CD4-positive, alpha-beta T cell (primary cell): Measurements from ENCODE around the gene SMYD3. TPM values are rescaled to one million over a fixed set of nuclear protein-coding genes. Genes with fewer than 3 reads are reported as not detected.

Experiments used
- ATAC-seq: fragments of 200-7000 bp; cut with Tn5 transposase; one replicate; pipeline ENCODE4 v1.10.0; 2022; ENCODE audit warnings: mild to moderate bottlenecking; ENCODE audit not compliant: poor library complexity
- CTCF ChIA-PET: fragments of 350-600 bp; sonication (Branson Sonifier 250); formaldehyde crosslinking; loops from one replicate; lab custom pipeline; 2021; ENCODE audit warnings: antibody characterized with exemption, inconsistent platforms; lab: Charles Lee
- POLR2A ChIA-PET: fragments of 350-600 bp; sonication (Branson Sonifier 250); formaldehyde crosslinking; loops from one replicate; lab custom pipeline; 2021; ENCODE audit warnings: antibody characterized with exemption, inconsistent platforms; lab: Charles Lee
- DNase-seq, 14 experiments: peaks; one replicate each; pipeline ENCODE4 v3.0.0-alpha.2; 2013 to 2020; ENCODE audit warnings: mixed read lengths in 2 of 14
- H3K27ac ChIP-seq, 2 donors: one replicate each; pipeline versions ENCODE4 v1.5.1 to v1.7.0; 2013; ENCODE audit warnings: low read length in 2 of 2, low read depth in 1 of 2, mild to moderate bottlenecking in 1 of 2
- H3K27me3 ChIP-seq, 2 experiments: 1 replicate in 1 of 2; 2 replicates in 1 of 2; pipeline versions ENCODE4 v1.6.1 to v1.7.0; 2013; ENCODE audit warnings: low read length in 2 of 2, control low read depth in 1 of 2, mild to moderate bottlenecking in 1 of 2, moderate library complexity in 1 of 2; ENCODE audit not compliant: insufficient read depth in 2 of 2, control insufficient read depth in 1 of 2
- H3K36me3 ChIP-seq: one replicate; pipeline ENCODE4 v1.6.1; 2013; ENCODE audit warnings: low read length, control low read depth; ENCODE audit not compliant: insufficient read depth
- H3K4me1 ChIP-seq: one replicate; pipeline ENCODE4 v1.6.1; 2013; ENCODE audit warnings: low read length, control low read depth; ENCODE audit not compliant: insufficient read depth
- H3K4me3 ChIP-seq: one replicate; pipeline ENCODE4 v1.5.1; 2013; ENCODE audit warnings: mild to moderate bottlenecking, low read length, moderate library complexity
- H3K9me3 ChIP-seq, 2 experiments: 1 replicate in 1 of 2; 2 replicates in 1 of 2; pipeline versions ENCODE4 v1.6.1 to v1.7.0; 2013; ENCODE audit warnings: low read length in 2 of 2, mild to moderate bottlenecking in 2 of 2, control low read depth in 1 of 2, moderate library complexity in 1 of 2; ENCODE audit not compliant: control insufficient read depth in 1 of 2, insufficient read depth in 1 of 2
- H3K27ac Mint-ChIP-seq: one replicate; pipeline ENCODE4 v1.8.0; 2020; ENCODE audit warnings: mixed read lengths
- H3K27me3 Mint-ChIP-seq: one replicate; pipeline ENCODE4 v1.8.0; 2021; ENCODE audit warnings: mixed read lengths
- H3K36me3 Mint-ChIP-seq: one replicate; pipeline ENCODE4 v1.8.0; 2021; ENCODE audit warnings: low read depth, mixed read lengths
- H3K4me1 Mint-ChIP-seq: one replicate; pipeline ENCODE4 v1.8.0; 2021; ENCODE audit warnings: low read depth, mixed read lengths
- H3K4me3 Mint-ChIP-seq: one replicate; pipeline ENCODE4 v1.8.0; 2020; ENCODE audit warnings: mild to moderate bottlenecking, mixed read lengths
- H3K9me3 Mint-ChIP-seq: one replicate; pipeline ENCODE4 v1.8.0; 2020; ENCODE audit warnings: mixed read lengths
- intact Hi-C, 2 experiments: fragments of 100-400 bp; cut with DNase I in 1 of 2; cut with micrococcal nuclease in 1 of 2; formaldehyde crosslinking; loops; one replicate each; pipeline versions ENCODE4 v1.15.1 to v1.9.0; 2023 to 2025; cut with DNase I, micrococcal nuclease
- total RNA-seq, 174 experiments: library from RNA in 2 of 174; stranded (reverse) in 2 of 174; gene quantifications; one replicate each; pipeline ENCODE4 v1.2.3 and lab custom pipeline; 2021 to 2026
- TF ChIP-seq, protein P1 (sequence below): fragments of 200-600 bp; IDR thresholded peaks from one replicate; pipeline ENCODE4 v1.8.0; 2022; ENCODE audit warnings: antibody characterized with exemption, mild to moderate bottlenecking

SMYD3 gene
- total RNA-seq, 2 experiments from 2014 or later, result 18.8 to 19.6 TPM

DNA sequence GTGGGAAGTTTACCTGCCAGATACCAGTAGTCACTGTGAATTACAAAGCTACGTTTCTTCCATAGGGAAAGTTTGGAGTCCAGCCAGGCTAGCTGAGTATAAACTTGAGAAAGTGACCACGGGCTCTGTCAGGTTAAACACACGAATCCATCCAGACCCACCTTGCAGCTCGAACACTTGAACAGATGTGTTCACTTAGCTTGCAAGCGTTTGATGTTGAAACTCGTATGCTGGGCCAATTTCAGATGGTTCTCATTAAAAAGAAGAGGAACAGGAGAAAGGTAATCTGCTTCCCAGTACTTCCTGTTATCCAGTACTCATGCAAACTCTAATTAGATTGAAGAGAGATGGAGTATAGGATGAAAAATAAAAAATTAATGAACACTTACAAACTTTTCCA, 636.4 kb downstream of the SMYD3 start:
- DNase-seq, result no peak
- Histone ChIP-seq H3K27me3 (no peaks in the 10 kb centered on the region), H3K9me3 (no peaks in the 10 kb centered on the region), H3K4me1 (no peaks in the 10 kb centered on the region), H3K36me3 (no peaks in the 10 kb centered on the region), H3K27ac (no peak overlapping the region), H3K4me3 (no peak overlapping the region)
- ChIA-PET POLR2A (no interaction called here), CTCF (no interaction called here)
- H3K4me3 Mint-ChIP-seq, result no peak overlapping the region
- no peaks in the 10 kb centered on the region for H3K4me1 Mint-ChIP-seq
- no peaks in the 10 kb centered on the region for H3K36me3 Mint-ChIP-seq
- no peak overlapping the region for H3K27ac Mint-ChIP-seq
- intact Hi-C loops, result no loop called here
- ATAC-seq, result no peak
- TF ChIP-seq, protein P1, sequence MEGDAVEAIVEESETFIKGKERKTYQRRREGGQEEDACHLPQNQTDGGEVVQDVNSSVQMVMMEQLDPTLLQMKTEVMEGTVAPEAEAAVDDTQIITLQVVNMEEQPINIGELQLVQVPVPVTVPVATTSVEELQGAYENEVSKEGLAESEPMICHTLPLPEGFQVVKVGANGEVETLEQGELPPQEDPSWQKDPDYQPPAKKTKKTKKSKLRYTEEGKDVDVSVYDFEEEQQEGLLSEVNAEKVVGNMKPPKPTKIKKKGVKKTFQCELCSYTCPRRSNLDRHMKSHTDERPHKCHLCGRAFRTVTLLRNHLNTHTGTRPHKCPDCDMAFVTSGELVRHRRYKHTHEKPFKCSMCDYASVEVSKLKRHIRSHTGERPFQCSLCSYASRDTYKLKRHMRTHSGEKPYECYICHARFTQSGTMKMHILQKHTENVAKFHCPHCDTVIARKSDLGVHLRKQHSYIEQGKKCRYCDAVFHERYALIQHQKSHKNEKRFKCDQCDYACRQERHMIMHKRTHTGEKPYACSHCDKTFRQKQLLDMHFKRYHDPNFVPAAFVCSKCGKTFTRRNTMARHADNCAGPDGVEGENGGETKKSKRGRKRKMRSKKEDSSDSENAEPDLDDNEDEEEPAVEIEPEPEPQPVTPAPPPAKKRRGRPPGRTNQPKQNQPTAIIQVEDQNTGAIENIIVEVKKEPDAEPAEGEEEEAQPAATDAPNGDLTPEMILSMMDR, result no peak
- no peaks in the 10 kb centered on the region for H3K9me3 Mint-ChIP-seq
- H3K27me3 Mint-ChIP-seq, result no peaks in the 10 kb centered on the region

DNA sequence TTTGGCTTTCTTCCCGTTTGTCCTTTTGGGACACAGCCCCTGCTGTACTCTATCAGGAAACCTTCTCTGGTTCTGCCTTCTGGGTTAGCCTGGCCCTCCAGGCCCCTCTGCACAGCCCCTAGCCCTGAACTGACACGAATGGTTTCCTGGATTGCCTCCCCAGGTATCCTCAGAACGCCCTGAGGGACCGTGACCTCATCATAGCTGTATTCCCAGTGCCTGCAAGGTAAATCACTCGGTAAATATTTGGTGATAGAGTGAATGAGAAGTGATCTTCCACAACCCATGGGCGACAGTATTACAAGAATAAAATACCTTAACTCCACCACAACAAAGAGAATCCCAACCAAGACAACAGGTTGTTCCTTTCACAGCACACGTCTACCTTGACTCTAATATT, 637.2 kb downstream of the SMYD3 start:
- POLR2A ChIA-PET, result no interaction called here
- no peak overlapping the region for H3K27ac Mint-ChIP-seq

DNA sequence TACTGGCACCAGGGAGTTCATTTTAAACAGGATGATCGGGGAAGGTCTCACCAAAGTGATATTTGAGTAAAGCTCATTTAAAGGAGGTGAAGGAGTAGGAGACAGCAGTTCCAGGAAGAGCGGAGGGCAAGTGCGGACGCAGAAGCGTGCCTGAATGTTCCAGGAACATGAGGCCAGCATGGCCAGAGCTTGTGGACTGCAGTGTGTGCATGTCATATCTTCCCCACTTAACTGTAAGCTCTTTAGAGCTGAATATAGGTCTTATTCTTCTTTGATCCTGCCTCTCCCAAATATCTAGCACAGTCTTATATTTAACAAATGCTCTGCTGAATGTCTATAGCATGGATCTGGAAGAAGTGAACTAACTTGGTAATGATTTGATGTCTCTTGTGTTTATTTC, 639.3 kb downstream of the SMYD3 start:
- Histone ChIP-seq H3K4me3 (no peak overlapping the region), H3K27ac (no peak overlapping the region), H3K36me3 (peaks cover 3% of the 10 kb centered on the region), H3K4me1 (no peaks in the 10 kb centered on the region), H3K9me3 (no peaks in the 10 kb centered on the region), H3K27me3 (no peaks in the 10 kb centered on the region)
- intact Hi-C loops, result no loop called here
- no peak for DNase-seq
- CTCF ChIA-PET, result no interaction called here
- Mint-ChIP-seq H3K4me1 (no peaks in the 10 kb centered on the region), H3K9me3 (no peaks in the 10 kb centered on the region), H3K4me3 (no peak overlapping the region), H3K27ac (no peak overlapping the region), H3K36me3 (peaks cover 22% of the 10 kb centered on the region), H3K27me3 (no peaks in the 10 kb centered on the region)
- ATAC-seq, result no peak
- POLR2A ChIA-PET, result no interaction called here
- TF ChIP-seq, protein P1, result no peak

More for the DNA sequence above, 637.2 kb downstream of the SMYD3 start:
- H3K9me3 ChIP-seq, result no peaks in the 10 kb centered on the region
- no peak overlapping the region for H3K27ac ChIP-seq
- Mint-ChIP-seq H3K9me3 (no peaks in the 10 kb centered on the region), H3K36me3 (peaks cover 3% of the 10 kb centered on the region), H3K4me3 (no peak overlapping the region), H3K4me1 (no peaks in the 10 kb centered on the region), H3K27me3 (no peaks in the 10 kb centered on the region)
- ATAC-seq (no peak), DNase-seq (no peak)
- no peaks in the 10 kb centered on the region for H3K27me3 ChIP-seq
- H3K4me1 ChIP-seq, result no peaks in the 10 kb centered on the region
- intact Hi-C loops, result no loop called here
- H3K36me3 ChIP-seq, result no peaks in the 10 kb centered on the region
- CTCF ChIA-PET, result no interaction called here
- H3K4me3 ChIP-seq, result no peak overlapping the region
- TF ChIP-seq, protein P1, result no peak
